Panc1 (cell line): ENCODE data around the gene NCKAP5L.
"Not testable (repeated sequence)": the region's sequence is repeated elsewhere in the genome, so short reads cannot be mapped to it uniquely, and the experiment has no call there.

ENCODE experiments used
- TCF7L2 ChIP-seq: IDR thresholded peaks from 2 replicates; pipeline ENCODE4 v1.6.1; 2011; ENCODE audit warnings: mild to moderate bottlenecking, low read depth, low read length, inconsistent platforms
- TF ChIP-seq, protein P1 (sequence below): fragments of 450-650 bp; IDR thresholded peaks from 2 replicates; pipeline ENCODE4 v1.5.1; 2017; ENCODE audit warnings: mild to moderate bottlenecking
- TF ChIP-seq, protein P2 (sequence below), 2 experiments: IDR thresholded peaks; 2 replicates each; pipeline ENCODE4 v1.6.1; 2011 to 2012; ENCODE audit warnings: low read depth in 2 of 2, control low read depth in 1 of 2, low read length in 1 of 2, mild to moderate bottlenecking in 1 of 2, moderate library complexity in 1 of 2; ENCODE audit not compliant: insufficient read depth in 1 of 2

DNA sequence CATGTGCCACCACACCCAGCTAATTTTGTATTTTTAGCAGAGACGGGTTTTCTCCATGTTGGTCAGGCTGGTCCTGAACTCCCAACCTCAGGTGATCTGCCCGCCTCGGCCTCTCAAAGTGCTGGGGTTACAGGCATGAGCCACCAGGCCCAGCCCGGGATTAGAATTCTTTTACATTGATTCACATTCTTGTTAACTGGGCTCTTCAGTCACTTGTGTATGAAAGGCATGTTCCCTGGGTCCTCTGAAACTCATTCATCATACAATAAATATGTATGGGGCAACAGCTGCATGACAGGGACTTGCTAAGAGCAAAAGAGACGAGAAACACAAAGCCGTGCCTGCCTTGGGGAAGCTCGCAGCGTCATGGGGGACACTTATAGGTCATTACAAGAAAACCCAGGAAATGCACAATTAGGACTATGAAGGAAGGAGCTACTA lies 43.6 kb upstream of the NCKAP5L start:
- TF ChIP-seq, protein P1, sequence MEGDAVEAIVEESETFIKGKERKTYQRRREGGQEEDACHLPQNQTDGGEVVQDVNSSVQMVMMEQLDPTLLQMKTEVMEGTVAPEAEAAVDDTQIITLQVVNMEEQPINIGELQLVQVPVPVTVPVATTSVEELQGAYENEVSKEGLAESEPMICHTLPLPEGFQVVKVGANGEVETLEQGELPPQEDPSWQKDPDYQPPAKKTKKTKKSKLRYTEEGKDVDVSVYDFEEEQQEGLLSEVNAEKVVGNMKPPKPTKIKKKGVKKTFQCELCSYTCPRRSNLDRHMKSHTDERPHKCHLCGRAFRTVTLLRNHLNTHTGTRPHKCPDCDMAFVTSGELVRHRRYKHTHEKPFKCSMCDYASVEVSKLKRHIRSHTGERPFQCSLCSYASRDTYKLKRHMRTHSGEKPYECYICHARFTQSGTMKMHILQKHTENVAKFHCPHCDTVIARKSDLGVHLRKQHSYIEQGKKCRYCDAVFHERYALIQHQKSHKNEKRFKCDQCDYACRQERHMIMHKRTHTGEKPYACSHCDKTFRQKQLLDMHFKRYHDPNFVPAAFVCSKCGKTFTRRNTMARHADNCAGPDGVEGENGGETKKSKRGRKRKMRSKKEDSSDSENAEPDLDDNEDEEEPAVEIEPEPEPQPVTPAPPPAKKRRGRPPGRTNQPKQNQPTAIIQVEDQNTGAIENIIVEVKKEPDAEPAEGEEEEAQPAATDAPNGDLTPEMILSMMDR: not testable (repeated sequence)
- not testable (repeated sequence) for TF ChIP-seq TCF7L2
- TF ChIP-seq, protein P2, sequence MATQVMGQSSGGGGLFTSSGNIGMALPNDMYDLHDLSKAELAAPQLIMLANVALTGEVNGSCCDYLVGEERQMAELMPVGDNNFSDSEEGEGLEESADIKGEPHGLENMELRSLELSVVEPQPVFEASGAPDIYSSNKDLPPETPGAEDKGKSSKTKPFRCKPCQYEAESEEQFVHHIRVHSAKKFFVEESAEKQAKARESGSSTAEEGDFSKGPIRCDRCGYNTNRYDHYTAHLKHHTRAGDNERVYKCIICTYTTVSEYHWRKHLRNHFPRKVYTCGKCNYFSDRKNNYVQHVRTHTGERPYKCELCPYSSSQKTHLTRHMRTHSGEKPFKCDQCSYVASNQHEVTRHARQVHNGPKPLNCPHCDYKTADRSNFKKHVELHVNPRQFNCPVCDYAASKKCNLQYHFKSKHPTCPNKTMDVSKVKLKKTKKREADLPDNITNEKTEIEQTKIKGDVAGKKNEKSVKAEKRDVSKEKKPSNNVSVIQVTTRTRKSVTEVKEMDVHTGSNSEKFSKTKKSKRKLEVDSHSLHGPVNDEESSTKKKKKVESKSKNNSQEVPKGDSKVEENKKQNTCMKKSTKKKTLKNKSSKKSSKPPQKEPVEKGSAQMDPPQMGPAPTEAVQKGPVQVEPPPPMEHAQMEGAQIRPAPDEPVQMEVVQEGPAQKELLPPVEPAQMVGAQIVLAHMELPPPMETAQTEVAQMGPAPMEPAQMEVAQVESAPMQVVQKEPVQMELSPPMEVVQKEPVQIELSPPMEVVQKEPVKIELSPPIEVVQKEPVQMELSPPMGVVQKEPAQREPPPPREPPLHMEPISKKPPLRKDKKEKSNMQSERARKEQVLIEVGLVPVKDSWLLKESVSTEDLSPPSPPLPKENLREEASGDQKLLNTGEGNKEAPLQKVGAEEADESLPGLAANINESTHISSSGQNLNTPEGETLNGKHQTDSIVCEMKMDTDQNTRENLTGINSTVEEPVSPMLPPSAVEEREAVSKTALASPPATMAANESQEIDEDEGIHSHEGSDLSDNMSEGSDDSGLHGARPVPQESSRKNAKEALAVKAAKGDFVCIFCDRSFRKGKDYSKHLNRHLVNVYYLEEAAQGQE (IDR thresholded peaks at IDR 0.05; ENCODE audit: insufficient read depth in 1 of 2, low read depth in 2 of 2, low read length in 1 of 2): not testable (repeated sequence)
